HepG2 (cell line): Measurements from ENCODE around the gene PSENEN.

Experiments
- BRD4 ChIP-seq: sonication (generic); formaldehyde crosslinking; IDR thresholded peaks from 2 replicates; pipeline ENCODE4 v1.4.0; 2020; ENCODE audit warnings: missing genetic modification reagents
- CREB1 ChIP-seq, 2 experiments: fragments of 450-650 bp in 1 of 2; IDR thresholded peaks; 2 replicates each; pipeline ENCODE4 v1.6.1; 2016 to 2017; ENCODE audit warnings: control low read depth in 1 of 2, mild to moderate bottlenecking in 1 of 2, missing compliant biosample characterization in 1 of 2, missing genetic modification characterization in 1 of 2
- MED1 ChIP-seq: sonication (generic); formaldehyde crosslinking; IDR thresholded peaks from 2 replicates; pipeline ENCODE4 v1.4.0; 2020; ENCODE audit warnings: missing genetic modification reagents
- MIXL1 ChIP-seq: IDR thresholded peaks from 2 replicates; pipeline ENCODE4 v1.6.1; 2016
- PLRG1 ChIP-seq: fragments of 450-650 bp; conservative IDR thresholded peaks from 2 replicates; pipeline ENCODE4 v1.6.1; 2016
- SMC3 ChIP-seq: IDR thresholded peaks from 2 replicates; pipeline ENCODE4 v1.6.1; 2011; ENCODE audit warnings: low read length, improper control_type of control experiment
- TAF1 ChIP-seq: sonication (generic); formaldehyde crosslinking; IDR thresholded peaks from 2 replicates; pipeline ENCODE4 v1.4.0; 2020; ENCODE audit warnings: missing genetic modification reagents
- TF ChIP-seq, protein P1 (sequence below): sonication (generic); formaldehyde crosslinking; IDR thresholded peaks from 2 replicates; pipeline ENCODE4 v1.4.0; 2020; ENCODE audit warnings: missing genetic modification reagents
- TF ChIP-seq, protein P2 (sequence below): IDR thresholded peaks from 2 replicates; pipeline ENCODE4 v1.6.1; 2018; ENCODE audit warnings: missing genetic modification reagents
- TF ChIP-seq, protein P3 (sequence below): sonication (generic); formaldehyde crosslinking; IDR thresholded peaks from 2 replicates; pipeline ENCODE4 v1.5.0; 2020; ENCODE audit warnings: mild to moderate bottlenecking, missing genetic modification reagents, moderate library complexity
- TF ChIP-seq, protein P4 (sequence below): sonication (generic); formaldehyde crosslinking; IDR thresholded peaks from 2 replicates; pipeline ENCODE4 v1.9.0; 2021; ENCODE audit warnings: missing genetic modification reagents, borderline replicate concordance

DNA sequence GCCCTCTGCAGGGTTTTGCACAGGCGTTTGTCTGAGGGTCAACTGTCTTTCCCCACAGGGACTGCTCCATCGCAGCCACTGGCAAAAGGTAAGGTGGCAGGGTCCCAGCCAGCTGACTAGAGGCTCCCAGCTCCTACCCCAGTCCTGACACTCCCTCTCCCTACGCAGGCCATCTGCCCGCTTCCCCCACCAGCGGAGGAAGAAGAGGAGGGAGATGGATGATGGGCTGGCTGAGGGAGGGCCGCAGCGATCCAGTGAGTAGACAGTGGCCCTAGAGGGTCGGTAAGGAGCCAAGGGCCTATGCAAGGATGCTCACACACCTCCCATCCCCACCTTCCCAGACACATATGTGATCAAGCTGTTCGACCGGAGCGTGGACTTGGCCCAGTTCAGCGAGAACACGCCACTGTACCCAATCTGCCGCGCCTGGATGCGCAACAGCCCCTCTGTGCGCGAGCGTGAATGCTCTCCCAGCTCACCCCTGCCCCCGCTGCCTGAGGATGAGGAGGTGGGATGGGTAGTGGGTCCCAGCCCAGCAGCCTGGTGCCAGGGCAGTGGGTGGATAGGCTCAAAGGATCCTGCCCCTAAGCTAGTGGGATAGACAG is 7.4 kb downstream of the PSENEN start:
- TF ChIP-seq, protein P1, sequence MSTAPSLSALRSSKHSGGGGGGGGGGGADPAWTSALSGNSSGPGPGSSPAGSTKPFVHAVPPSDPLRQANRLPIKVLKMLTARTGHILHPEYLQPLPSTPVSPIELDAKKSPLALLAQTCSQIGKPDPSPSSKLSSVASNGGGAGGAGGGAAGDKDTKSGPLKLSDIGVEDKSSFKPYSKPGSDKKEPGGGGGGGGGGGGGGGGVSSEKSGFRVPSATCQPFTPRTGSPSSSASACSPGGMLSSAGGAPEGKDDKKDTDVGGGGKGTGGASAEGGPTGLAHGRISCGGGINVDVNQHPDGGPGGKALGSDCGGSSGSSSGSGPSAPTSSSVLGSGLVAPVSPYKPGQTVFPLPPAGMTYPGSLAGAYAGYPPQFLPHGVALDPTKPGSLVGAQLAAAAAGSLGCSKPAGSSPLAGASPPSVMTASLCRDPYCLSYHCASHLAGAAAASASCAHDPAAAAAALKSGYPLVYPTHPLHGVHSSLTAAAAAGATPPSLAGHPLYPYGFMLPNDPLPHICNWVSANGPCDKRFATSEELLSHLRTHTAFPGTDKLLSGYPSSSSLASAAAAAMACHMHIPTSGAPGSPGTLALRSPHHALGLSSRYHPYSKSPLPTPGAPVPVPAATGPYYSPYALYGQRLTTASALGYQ (CRISPR knock-in tag), result no peak
- TF ChIP-seq PLRG1 (no peak), TAF1 (CRISPR knock-in tag) (no peak), SMC3 (no peak), MIXL1 (CRISPR knock-in tag) (no peak), CREB1 (IDR thresholded peaks at IDR 0.05) (no peak), CREB1 (CRISPR knock-in tag; IDR thresholded peaks at IDR 0.05) (no peak), MED1 (CRISPR knock-in tag) (no peak), BRD4 (no peak)
- TF ChIP-seq, protein P2, sequence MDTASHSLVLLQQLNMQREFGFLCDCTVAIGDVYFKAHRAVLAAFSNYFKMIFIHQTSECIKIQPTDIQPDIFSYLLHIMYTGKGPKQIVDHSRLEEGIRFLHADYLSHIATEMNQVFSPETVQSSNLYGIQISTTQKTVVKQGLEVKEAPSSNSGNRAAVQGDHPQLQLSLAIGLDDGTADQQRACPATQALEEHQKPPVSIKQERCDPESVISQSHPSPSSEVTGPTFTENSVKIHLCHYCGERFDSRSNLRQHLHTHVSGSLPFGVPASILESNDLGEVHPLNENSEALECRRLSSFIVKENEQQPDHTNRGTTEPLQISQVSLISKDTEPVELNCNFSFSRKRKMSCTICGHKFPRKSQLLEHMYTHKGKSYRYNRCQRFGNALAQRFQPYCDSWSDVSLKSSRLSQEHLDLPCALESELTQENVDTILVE (CRISPR knock-in tag), result no peak
- TF ChIP-seq, protein P3, sequence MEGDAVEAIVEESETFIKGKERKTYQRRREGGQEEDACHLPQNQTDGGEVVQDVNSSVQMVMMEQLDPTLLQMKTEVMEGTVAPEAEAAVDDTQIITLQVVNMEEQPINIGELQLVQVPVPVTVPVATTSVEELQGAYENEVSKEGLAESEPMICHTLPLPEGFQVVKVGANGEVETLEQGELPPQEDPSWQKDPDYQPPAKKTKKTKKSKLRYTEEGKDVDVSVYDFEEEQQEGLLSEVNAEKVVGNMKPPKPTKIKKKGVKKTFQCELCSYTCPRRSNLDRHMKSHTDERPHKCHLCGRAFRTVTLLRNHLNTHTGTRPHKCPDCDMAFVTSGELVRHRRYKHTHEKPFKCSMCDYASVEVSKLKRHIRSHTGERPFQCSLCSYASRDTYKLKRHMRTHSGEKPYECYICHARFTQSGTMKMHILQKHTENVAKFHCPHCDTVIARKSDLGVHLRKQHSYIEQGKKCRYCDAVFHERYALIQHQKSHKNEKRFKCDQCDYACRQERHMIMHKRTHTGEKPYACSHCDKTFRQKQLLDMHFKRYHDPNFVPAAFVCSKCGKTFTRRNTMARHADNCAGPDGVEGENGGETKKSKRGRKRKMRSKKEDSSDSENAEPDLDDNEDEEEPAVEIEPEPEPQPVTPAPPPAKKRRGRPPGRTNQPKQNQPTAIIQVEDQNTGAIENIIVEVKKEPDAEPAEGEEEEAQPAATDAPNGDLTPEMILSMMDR (CRISPR knock-in tag), result no peak
- TF ChIP-seq, protein P4, sequence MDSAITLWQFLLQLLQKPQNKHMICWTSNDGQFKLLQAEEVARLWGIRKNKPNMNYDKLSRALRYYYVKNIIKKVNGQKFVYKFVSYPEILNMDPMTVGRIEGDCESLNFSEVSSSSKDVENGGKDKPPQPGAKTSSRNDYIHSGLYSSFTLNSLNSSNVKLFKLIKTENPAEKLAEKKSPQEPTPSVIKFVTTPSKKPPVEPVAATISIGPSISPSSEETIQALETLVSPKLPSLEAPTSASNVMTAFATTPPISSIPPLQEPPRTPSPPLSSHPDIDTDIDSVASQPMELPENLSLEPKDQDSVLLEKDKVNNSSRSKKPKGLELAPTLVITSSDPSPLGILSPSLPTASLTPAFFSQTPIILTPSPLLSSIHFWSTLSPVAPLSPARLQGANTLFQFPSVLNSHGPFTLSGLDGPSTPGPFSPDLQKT (CRISPR knock-in tag), result no peak
